Type B pancreatic cell (in vitro differentiated cells): ENCODE data around the gene TENT4B. TPM values are rescaled to one million over a fixed set of nuclear protein-coding genes. Genes with fewer than 3 reads are reported as not detected.

Experiments
- DNase-seq: peaks from one replicate; pipeline ENCODE4 v3.0.0; 2021; ENCODE audit warnings: mixed read lengths; ENCODE audit not compliant: unreplicated experiment; ENCODE audit errors: extremely low spot score
- H3K27ac Mint-ChIP-seq: 2 replicates; pipeline ENCODE4 v1.8.0; 2021; ENCODE audit warnings: mild to moderate bottlenecking, mixed read lengths
- H3K27me3 Mint-ChIP-seq: 2 replicates; pipeline ENCODE4 v1.8.0; 2021; ENCODE audit warnings: mixed read lengths
- H3K36me3 Mint-ChIP-seq: 2 replicates; pipeline ENCODE4 v1.8.0; 2021; ENCODE audit warnings: mixed read lengths
- H3K4me1 Mint-ChIP-seq: one replicate; pipeline ENCODE4 v1.8.0; 2021; ENCODE audit warnings: mixed read lengths; ENCODE audit not compliant: unreplicated experiment
- H3K4me3 Mint-ChIP-seq: 2 replicates; pipeline ENCODE4 v1.8.0; 2021; ENCODE audit warnings: mild to moderate bottlenecking, mixed read lengths
- H3K9me3 Mint-ChIP-seq: 2 replicates; pipeline ENCODE4 v1.8.0; 2021; ENCODE audit warnings: mixed read lengths
- total RNA-seq: library from RNA; stranded (reverse); gene quantifications from 2 replicates; pipeline ENCODE4 v1.2.1, GENCODE V29; 2021; ENCODE audit warnings: low replicate concordance
- TF ChIP-seq, protein P1 (sequence below): fragments of 200-600 bp; sonication (generic); conservative IDR thresholded peaks from 2 replicates; pipeline ENCODE4 v1.5.0; 2021; ENCODE audit warnings: antibody characterized with exemption, mild to moderate bottlenecking

The TENT4B gene
- total RNA-seq, 1 donor from 2014 or later: 14.1 TPM

DNA sequence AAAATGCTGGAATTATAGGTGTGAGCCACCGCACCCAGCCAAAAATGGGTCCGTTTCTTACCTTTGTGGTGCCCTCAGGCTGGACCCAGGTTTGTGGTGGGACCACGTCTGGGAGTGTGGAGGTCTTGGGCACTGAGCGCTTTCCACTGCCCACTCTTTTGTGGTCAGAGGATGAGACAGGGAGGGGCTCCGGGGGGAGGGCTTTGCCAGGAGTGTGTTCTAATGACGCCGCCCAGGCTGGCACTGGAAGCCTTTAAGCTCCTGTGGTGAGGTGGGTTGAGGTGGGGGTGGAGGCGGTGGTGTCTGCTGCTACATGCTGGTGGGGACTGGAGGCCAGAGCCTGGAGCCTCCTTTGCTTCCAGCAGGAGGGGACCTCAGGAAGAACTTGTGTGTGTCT lies 100.4 kb downstream of the TENT4B start:
- Mint-ChIP-seq H3K36me3 (no peaks in the 10 kb centered on the region), H3K4me1 (peaks cover 11% of the 10 kb centered on the region), H3K4me3 (no peak overlapping the region), H3K9me3 (no peaks in the 10 kb centered on the region), H3K27me3 (no peaks in the 10 kb centered on the region), H3K27ac (no peak overlapping the region)
- TF ChIP-seq, protein P1, sequence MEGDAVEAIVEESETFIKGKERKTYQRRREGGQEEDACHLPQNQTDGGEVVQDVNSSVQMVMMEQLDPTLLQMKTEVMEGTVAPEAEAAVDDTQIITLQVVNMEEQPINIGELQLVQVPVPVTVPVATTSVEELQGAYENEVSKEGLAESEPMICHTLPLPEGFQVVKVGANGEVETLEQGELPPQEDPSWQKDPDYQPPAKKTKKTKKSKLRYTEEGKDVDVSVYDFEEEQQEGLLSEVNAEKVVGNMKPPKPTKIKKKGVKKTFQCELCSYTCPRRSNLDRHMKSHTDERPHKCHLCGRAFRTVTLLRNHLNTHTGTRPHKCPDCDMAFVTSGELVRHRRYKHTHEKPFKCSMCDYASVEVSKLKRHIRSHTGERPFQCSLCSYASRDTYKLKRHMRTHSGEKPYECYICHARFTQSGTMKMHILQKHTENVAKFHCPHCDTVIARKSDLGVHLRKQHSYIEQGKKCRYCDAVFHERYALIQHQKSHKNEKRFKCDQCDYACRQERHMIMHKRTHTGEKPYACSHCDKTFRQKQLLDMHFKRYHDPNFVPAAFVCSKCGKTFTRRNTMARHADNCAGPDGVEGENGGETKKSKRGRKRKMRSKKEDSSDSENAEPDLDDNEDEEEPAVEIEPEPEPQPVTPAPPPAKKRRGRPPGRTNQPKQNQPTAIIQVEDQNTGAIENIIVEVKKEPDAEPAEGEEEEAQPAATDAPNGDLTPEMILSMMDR: no peak
- DNase-seq: no peak

DNA sequence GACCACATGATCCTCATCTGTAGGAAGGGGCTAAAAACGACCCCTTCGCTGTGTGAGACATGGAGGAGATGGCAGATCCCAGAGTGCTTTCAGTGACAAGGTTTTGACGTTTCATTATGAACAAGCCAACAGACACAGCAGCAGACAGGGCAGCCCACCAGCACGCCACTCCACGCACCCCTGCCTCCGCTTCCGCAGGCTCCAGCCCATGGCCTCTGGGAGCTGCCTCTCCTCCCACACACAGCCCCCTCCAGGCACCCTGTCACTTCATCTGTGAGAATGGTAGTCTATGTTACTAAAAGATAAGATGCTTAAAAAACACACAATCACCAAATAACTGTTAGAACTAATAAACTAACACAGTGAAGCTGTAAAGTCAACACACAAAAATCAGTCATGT lies 101.0 kb downstream of the TENT4B start:
- no peak for DNase-seq
- Mint-ChIP-seq H3K27ac (no peak overlapping the region), H3K4me3 (no peak overlapping the region), H3K9me3 (no peaks in the 10 kb centered on the region), H3K36me3 (no peaks in the 10 kb centered on the region), H3K27me3 (no peaks in the 10 kb centered on the region), H3K4me1 (peaks cover 16% of the 10 kb centered on the region)
- TF ChIP-seq, protein P1: no peak

DNA sequence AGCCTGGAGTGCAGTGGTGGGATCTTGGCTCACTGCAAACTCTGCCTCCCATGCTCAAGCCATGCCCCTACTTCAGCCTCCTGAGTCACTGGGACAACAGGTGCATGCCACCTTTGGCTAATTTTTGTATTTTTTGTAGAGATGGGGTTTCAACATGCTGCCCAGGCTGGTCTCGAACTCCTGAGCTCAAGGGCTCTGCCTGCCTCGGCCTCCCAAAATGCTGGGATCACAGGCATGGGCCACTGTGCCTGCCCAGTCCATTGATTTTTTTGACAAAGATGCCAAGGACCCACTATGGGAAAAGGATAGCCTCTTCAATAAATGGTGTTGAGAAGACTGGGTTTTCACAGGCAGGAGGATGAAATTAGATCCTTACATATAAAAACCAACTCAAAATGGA lies 102.4 kb downstream of the TENT4B start:
- H3K27me3 Mint-ChIP-seq: no peaks in the 10 kb centered on the region
- no peak for DNase-seq

DNA sequence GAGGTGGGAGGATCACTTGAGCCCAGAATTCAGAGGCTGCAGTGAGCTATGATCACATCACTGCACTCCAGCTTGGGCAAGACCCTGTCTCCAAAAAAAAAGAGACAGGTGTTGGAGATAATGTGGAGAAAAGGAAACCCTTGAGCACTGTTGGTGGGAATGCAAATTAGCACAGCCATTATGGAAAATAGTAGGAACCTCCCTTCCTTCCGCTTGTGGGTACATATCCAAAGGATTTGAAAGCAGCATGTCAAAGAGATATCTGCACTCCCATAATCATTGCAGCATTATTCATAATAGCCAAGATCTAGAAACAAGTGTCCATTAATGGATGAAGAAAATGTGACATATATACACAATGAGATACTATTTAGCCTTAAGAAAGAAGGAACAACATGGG lies 103.5 kb downstream of the TENT4B start:
- Mint-ChIP-seq H3K4me3 (no peak overlapping the region), H3K9me3 (no peaks in the 10 kb centered on the region), H3K27me3 (no peaks in the 10 kb centered on the region), H3K4me1 (peaks cover 26% of the 10 kb centered on the region), H3K36me3 (no peaks in the 10 kb centered on the region), H3K27ac (no peak overlapping the region)
- DNase-seq: no peak
- TF ChIP-seq, protein P1: no peak

More for the DNA sequence above, 102.4 kb downstream of the TENT4B start:
- no peaks in the 10 kb centered on the region for H3K9me3 Mint-ChIP-seq
- H3K27ac Mint-ChIP-seq: no peak overlapping the region
- TF ChIP-seq, protein P1: no peak
- no peaks in the 10 kb centered on the region for H3K36me3 Mint-ChIP-seq
- H3K4me3 Mint-ChIP-seq: no peak overlapping the region
- peaks cover 30% of the 10 kb centered on the region for H3K4me1 Mint-ChIP-seq

DNA sequence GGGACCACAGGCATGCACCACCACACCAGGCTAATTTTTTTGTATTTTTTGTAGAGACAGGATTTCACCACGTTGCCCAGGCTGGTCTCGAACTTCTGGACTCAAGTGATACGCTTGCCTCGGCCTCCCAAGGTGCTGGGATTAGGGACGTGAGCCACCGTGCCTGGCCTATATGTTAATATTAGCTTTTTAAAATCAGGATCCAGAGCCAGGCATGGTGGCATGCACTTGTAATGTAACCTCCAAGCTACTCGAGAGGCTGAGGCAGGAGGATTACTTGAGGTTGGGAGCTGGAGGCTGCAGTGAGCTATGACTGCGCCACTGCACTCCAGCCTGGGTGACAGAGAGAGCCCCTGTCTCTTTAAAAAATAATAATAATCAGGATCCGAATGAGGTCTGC lies 104.8 kb downstream of the TENT4B start:
- Mint-ChIP-seq H3K9me3 (no peaks in the 10 kb centered on the region), H3K4me3 (no peak overlapping the region), H3K27ac (no peak overlapping the region), H3K27me3 (no peaks in the 10 kb centered on the region), H3K4me1 (peaks cover 30% of the 10 kb centered on the region), H3K36me3 (no peaks in the 10 kb centered on the region)
- TF ChIP-seq, protein P1: no peak
- no peak for DNase-seq
